HepG2 (cell line): ENCODE results near the gene RABGAP1L. TPM values are rescaled to one million over a fixed set of nuclear protein-coding genes. Genes with fewer than 3 reads are reported as not detected.

Experiments used
- ATAC-seq: fragments of 200-7000 bp; cut with Tn5 transposase; 3 replicates; pipeline ENCODE4 v1.9.1; 2020; ENCODE audit warnings: mild to moderate bottlenecking, moderate library complexity
- BruUV-seq: library from RNA; stranded (reverse); fragments of 400-500 nt; replicated peaks from 2 replicates; lab custom pipeline; 2021; lab: Mats Ljungman, UMichigan
- CTCF ChIA-PET: fragments of 300-600 bp; formaldehyde crosslinking; extraction: SDS; loops from one replicate; lab custom pipeline; 2021; ENCODE audit warnings: low total read pairs, inconsistent platforms, low intra/inter-chr PET ratio; lab: Yijun Ruan, JAX
- POLR2A ChIA-PET: fragments of 350-600 bp; sonication (Branson Sonifier 250); formaldehyde crosslinking; loops from one replicate; lab custom pipeline; 2020; ENCODE audit warnings: antibody characterized with exemption, inconsistent platforms; lab: Yijun Ruan, JAX
- DNase-seq: peaks from one replicate; pipeline ENCODE4 v3.0.0-alpha.2; 2015; ENCODE audit warnings: low spot score
- FAIRE-seq: peaks from 3 replicates; lab custom pipeline; 2011; peaks lifted over from hg19 to GRCh38; lab: Jason Lieb, UNC
- H2AFZ ChIP-seq: one replicate; pipeline ENCODE4 v1.6.1; 2011; ENCODE audit warnings: low read length, inconsistent platforms
- H3K27ac ChIP-seq: fragments of 300-600 bp; 3 replicates; pipeline ENCODE4 v1.8.0; 2011; ENCODE audit warnings: mixed run types, mild to moderate bottlenecking, mixed read lengths, low read length, inconsistent platforms; ENCODE audit not compliant: insufficient read depth; ENCODE audit errors: extremely low read length
- H3K27me3 ChIP-seq, 2 experiments: fragments of 200-600 bp in 1 of 2; 2 replicates in 1 of 2; 3 replicates in 1 of 2; pipeline versions ENCODE4 v1.6.0 to v1.8.0; 2011; ENCODE audit warnings: low read length in 2 of 2, mild to moderate bottlenecking in 2 of 2, moderate library complexity in 2 of 2, inconsistent platforms in 1 of 2; ENCODE audit not compliant: insufficient read depth in 2 of 2, control insufficient read depth in 1 of 2
- H3K36me3 ChIP-seq, 2 experiments: fragments of 200-600 bp in 1 of 2; replicated peaks in 1 of 2; 2 replicates in 1 of 2; 3 replicates in 1 of 2; pipeline versions ENCODE4 v1.5.1 to v1.8.0; 2011; ENCODE audit warnings: low read length in 2 of 2, inconsistent platforms in 1 of 2; ENCODE audit not compliant: insufficient read depth in 2 of 2, control insufficient read depth in 1 of 2
- H3K4me1 ChIP-seq: 2 replicates; pipeline ENCODE4 v1.5.1; 2012; ENCODE audit warnings: low read length, inconsistent platforms; ENCODE audit not compliant: insufficient read depth
- H3K4me2 ChIP-seq: 2 replicates; pipeline ENCODE4 v1.6.0; 2011; ENCODE audit warnings: low read depth, low read length, inconsistent platforms
- H3K4me3 ChIP-seq, 3 experiments: fragments of 200-600 bp in 1 of 3; sonication (generic), shearing (Covaris generic) in 1 of 3; replicated peaks in 1 of 3; 2 replicates each; pipeline ENCODE4 v1.5.1; 2011 to 2016; ENCODE audit warnings: low read length in 3 of 3, inconsistent platforms in 2 of 3, low read depth in 2 of 3, mild to moderate bottlenecking in 2 of 3, control low read depth in 1 of 3, mixed read lengths in 1 of 3; ENCODE audit not compliant: insufficient read depth in 1 of 3
- H3K79me2 ChIP-seq: one replicate; pipeline ENCODE4 v1.6.1; 2011; ENCODE audit warnings: low read length, inconsistent platforms; ENCODE audit not compliant: insufficient read depth
- H3K9ac ChIP-seq: 2 replicates; pipeline ENCODE4 v1.6.0; 2011; ENCODE audit warnings: mild to moderate bottlenecking, low read depth, low read length, inconsistent platforms; ENCODE audit not compliant: insufficient read depth
- H3K9me3 ChIP-seq: 2 replicates; pipeline ENCODE4 v1.5.1; 2012; ENCODE audit warnings: mild to moderate bottlenecking, low read length
- H4K20me1 ChIP-seq: 2 replicates; pipeline ENCODE4 v1.6.0; 2011; ENCODE audit warnings: inconsistent platforms, mild to moderate bottlenecking, low read length, moderate library complexity; ENCODE audit not compliant: insufficient read depth
- CENPT ChIP-seq: sonication (generic); formaldehyde crosslinking; IDR thresholded peaks from 2 replicates; pipeline ENCODE4 v1.8.0; 2022; ENCODE audit warnings: low read depth, mild to moderate bottlenecking, moderate library complexity, missing genetic modification reagents
- ISL2 ChIP-seq: sonication (generic); formaldehyde crosslinking; IDR thresholded peaks from 2 replicates; pipeline ENCODE4 v1.5.0; 2020; ENCODE audit warnings: missing genetic modification reagents
- KAT8 ChIP-seq: IDR thresholded peaks from 2 replicates; pipeline ENCODE4 v1.6.1; 2016; ENCODE audit warnings: missing genetic modification reagents, missing compliant biosample characterization
- MBNL3 ChIP-seq: fragments of 250-450 bp; sonication (Bioruptor Pico); conservative IDR thresholded peaks from 2 replicates; pipeline ENCODE4 v1.8.0; 2022; ENCODE audit warnings: mild to moderate bottlenecking, inconsistent platforms
- MTF2 ChIP-seq: sonication (generic); formaldehyde crosslinking; IDR thresholded peaks from 2 replicates; pipeline ENCODE4 v1.5.0; 2020; ENCODE audit warnings: missing genetic modification reagents, borderline replicate concordance
- ONECUT2 ChIP-seq: sonication (generic); formaldehyde crosslinking; IDR thresholded peaks from 2 replicates; pipeline ENCODE4 v1.4.0; 2020; ENCODE audit warnings: missing genetic modification reagents
- RFX3 ChIP-seq: IDR thresholded peaks from 2 replicates; pipeline ENCODE4 v1.6.1; 2016; ENCODE audit warnings: missing biosample characterization, missing genetic modification reagents
- SMAD3 ChIP-seq: sonication (generic); formaldehyde crosslinking; IDR thresholded peaks from 2 replicates; pipeline ENCODE4 v1.4.0; 2020; ENCODE audit warnings: missing genetic modification reagents
- ZBTB38 ChIP-seq: sonication (generic); formaldehyde crosslinking; IDR thresholded peaks from 2 replicates; pipeline ENCODE4 v1.5.1; 2020; ENCODE audit warnings: mild to moderate bottlenecking, missing genetic modification reagents
- ZNF121 ChIP-seq: sonication (generic); formaldehyde crosslinking; IDR thresholded peaks from 2 replicates; pipeline ENCODE4 v1.5.0; 2020; ENCODE audit warnings: mild to moderate bottlenecking, missing genetic modification reagents
- ZNF180 ChIP-seq: sonication (generic); formaldehyde crosslinking; IDR thresholded peaks from 2 replicates; pipeline ENCODE4 v1.4.0; 2020; ENCODE audit warnings: low read depth, missing genetic modification reagents, borderline replicate concordance
- WGBS: methylation state at CpG from one replicate; pipeline ENCODE4 v1.1.6; 2017; ENCODE audit warnings: low lambda C conversion rate; 5-methylcytosine and 5-hydroxymethylcytosine counted together
- in situ Hi-C: cut with HindIII; loops from 2 replicates; pipeline ENCODE4 v1.10.0; 2017; ENCODE audit warnings: low pct_unique_long_range_greater_than_20kb; ENCODE audit not compliant: extremely low pct_ligation_motif_present
- intact Hi-C: fragments of 100-400 bp; cut with micrococcal nuclease; formaldehyde crosslinking; loops from one replicate; pipeline ENCODE4 v1.10.0; 2022; ENCODE audit not compliant: unreplicated experiment
- polyA plus RNA-seq, 8 experiments: library from polyadenylated mRNA; depleted of rRNA in 3 of 8; stranded (reverse) in 7 of 8; unstranded in 1 of 8; fragments of >200 nt; fragmentation: Illumina TruSeq in 4 of 8; extraction: Trizol in 4 of 8; gene quantifications; 2 replicates each; pipeline versions ENCODE4 v1.2.1 to v1.2.3, GENCODE V29; 2011 to 2016; ENCODE audit warnings: low read depth in 4 of 8, missing spikeins in 1 of 8, mixed read lengths in 1 of 8; ENCODE audit not compliant: insufficient read depth in 1 of 8
- total RNA-seq, 5 experiments: library from RNA; depleted of rRNA; stranded (reverse); fragments of >200 nt; fragmentation: Illumina TruSeq; extraction: Trizol; gene quantifications; 2 replicates each; pipeline ENCODE4 v1.2.3, GENCODE V29; 2016; ENCODE audit warnings: low read depth in 1 of 5
- TF ChIP-seq, protein P1 (sequence below), 2 experiments: IDR thresholded peaks; 2 replicates each; pipeline ENCODE4 v1.6.1; 2011 to 2012; ENCODE audit warnings: low read length in 2 of 2, borderline replicate concordance in 1 of 2, low read depth in 1 of 2, mild to moderate bottlenecking in 1 of 2, moderate library complexity in 1 of 2
- TF ChIP-seq, protein P2 (sequence below): sonication (generic); formaldehyde crosslinking; IDR thresholded peaks from 2 replicates; pipeline ENCODE4 v1.8.0; 2022; ENCODE audit warnings: missing genetic modification reagents, mild to moderate bottlenecking, inconsistent platforms, borderline replicate concordance
- TF ChIP-seq, protein P3 (sequence below): fragments of 450-650 bp; IDR thresholded peaks from 2 replicates; pipeline ENCODE4 v1.6.1; 2017; ENCODE audit warnings: mild to moderate bottlenecking

Gene RABGAP1L
- total and polyA plus RNA-seq, 2 of the 13 experiments (the other 11 are each of a cell fraction or from before 2014, with no cell fraction given): 7.9 to 22.6 TPM

DNA sequence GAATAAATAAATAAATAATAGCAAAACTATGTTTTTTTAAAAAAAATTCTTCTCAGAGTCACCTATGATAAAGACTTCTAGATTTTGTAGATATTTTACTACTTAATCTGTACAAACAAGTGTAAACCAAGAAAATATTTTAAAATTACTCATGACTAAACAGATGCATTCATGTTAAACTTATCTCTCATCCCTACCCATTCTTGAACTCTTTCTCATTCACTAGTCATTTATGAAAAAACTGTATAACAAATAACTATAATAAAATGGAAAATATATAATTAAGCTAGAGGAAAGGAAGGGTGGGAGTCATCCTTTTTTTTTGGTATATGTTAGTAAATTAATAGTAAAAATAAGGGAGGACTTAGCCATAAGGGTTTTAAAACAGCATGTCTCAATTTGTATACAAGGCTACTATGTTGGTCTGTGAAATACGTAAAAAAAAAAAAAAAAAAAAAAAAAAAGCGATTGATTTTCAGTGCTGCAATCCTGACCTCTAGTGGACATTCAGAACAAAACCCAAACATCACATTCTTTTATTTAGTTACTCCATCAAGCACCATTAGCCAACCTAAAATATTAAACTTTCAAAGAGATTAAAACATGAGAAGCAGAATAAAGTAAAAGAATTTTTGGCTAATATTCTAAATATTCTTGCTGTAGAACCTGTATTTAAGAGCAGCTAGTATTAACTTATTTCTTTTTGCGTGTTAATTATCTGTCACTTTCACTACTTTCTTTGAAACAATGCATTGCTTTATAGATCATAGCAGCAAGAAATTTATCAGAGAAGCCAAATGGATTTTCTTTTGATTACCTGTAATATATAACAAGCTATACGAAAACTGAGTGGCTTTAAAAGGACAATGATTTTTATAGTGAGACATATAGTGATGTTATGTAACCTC is 584.6 kb downstream of the RABGAP1L start (continued):
- TF ChIP-seq, protein P1, sequence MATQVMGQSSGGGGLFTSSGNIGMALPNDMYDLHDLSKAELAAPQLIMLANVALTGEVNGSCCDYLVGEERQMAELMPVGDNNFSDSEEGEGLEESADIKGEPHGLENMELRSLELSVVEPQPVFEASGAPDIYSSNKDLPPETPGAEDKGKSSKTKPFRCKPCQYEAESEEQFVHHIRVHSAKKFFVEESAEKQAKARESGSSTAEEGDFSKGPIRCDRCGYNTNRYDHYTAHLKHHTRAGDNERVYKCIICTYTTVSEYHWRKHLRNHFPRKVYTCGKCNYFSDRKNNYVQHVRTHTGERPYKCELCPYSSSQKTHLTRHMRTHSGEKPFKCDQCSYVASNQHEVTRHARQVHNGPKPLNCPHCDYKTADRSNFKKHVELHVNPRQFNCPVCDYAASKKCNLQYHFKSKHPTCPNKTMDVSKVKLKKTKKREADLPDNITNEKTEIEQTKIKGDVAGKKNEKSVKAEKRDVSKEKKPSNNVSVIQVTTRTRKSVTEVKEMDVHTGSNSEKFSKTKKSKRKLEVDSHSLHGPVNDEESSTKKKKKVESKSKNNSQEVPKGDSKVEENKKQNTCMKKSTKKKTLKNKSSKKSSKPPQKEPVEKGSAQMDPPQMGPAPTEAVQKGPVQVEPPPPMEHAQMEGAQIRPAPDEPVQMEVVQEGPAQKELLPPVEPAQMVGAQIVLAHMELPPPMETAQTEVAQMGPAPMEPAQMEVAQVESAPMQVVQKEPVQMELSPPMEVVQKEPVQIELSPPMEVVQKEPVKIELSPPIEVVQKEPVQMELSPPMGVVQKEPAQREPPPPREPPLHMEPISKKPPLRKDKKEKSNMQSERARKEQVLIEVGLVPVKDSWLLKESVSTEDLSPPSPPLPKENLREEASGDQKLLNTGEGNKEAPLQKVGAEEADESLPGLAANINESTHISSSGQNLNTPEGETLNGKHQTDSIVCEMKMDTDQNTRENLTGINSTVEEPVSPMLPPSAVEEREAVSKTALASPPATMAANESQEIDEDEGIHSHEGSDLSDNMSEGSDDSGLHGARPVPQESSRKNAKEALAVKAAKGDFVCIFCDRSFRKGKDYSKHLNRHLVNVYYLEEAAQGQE (IDR thresholded peaks at IDR 0.05; ENCODE audit: borderline replicate concordance in 1 of 2, low read depth in 1 of 2, low read length in 2 of 2): no peak
- TF ChIP-seq SMAD3: no peak
- TF ChIP-seq, protein P2, sequence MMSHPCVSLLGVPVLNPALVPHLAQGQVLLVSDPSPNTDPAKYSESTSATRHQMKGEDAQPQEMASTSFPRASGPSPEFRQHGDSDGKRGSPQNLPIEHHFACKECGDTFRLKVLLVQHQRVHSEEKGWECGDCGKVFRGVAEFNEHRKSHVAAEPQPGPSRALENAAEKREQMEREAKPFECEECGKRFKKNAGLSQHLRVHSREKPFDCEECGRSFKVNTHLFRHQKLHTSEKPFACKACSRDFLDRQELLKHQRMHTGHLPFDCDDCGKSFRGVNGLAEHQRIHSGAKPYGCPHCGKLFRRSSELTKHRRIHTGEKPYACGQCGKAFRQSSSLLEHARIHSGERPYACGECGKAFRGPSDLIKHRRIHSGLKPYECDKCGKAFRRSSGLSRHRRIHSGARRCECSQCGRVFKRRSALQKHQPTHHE (CRISPR knock-in tag): no peak
- TF ChIP-seq KAT8 (CRISPR knock-in tag): no peak
- no peak for TF ChIP-seq MTF2 (CRISPR knock-in tag)

DNA sequence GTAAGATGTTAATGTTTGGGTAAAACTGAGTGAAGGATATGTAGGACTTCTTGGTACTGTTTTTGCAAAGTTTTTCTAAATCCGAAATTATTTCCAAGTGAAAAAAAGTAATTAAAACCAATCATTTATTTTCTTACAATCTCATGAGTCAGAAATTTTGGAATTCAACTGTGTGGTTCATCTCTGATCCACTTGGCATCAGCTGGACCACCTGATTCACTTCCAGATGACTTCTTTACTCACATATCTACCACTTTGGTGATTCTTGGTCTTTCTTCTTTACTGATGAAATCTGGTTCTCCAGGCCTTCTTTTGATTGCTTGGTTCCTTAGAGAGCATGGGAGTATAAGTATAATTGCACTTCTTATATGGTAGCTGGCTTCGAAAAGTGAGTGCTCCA is 585.6 kb downstream of the RABGAP1L start:
- in situ Hi-C loops: loop anchor here (5.0 kb wide), 1 partner anchor 483 kb away; no protein-coding TSS in a partner anchor
- H3K9me3 ChIP-seq: no peaks in the 10 kb centered on the region

More for the DNA sequence above, 585.6 kb downstream of the RABGAP1L start:
- H3K27ac ChIP-seq: no peak overlapping the region
- TF ChIP-seq KAT8 (CRISPR knock-in tag) (no peak), ZNF180 (CRISPR knock-in tag) (no peak), ISL2 (CRISPR knock-in tag) (no peak), MBNL3 (CRISPR knock-in tag) (no peak), CENPT (CRISPR knock-in tag) (no peak), RFX3 (no peak), ZNF121 (CRISPR knock-in tag) (no peak), ONECUT2 (no peak), ZBTB38 (CRISPR knock-in tag) (no peak)
- TF ChIP-seq, protein P3, sequence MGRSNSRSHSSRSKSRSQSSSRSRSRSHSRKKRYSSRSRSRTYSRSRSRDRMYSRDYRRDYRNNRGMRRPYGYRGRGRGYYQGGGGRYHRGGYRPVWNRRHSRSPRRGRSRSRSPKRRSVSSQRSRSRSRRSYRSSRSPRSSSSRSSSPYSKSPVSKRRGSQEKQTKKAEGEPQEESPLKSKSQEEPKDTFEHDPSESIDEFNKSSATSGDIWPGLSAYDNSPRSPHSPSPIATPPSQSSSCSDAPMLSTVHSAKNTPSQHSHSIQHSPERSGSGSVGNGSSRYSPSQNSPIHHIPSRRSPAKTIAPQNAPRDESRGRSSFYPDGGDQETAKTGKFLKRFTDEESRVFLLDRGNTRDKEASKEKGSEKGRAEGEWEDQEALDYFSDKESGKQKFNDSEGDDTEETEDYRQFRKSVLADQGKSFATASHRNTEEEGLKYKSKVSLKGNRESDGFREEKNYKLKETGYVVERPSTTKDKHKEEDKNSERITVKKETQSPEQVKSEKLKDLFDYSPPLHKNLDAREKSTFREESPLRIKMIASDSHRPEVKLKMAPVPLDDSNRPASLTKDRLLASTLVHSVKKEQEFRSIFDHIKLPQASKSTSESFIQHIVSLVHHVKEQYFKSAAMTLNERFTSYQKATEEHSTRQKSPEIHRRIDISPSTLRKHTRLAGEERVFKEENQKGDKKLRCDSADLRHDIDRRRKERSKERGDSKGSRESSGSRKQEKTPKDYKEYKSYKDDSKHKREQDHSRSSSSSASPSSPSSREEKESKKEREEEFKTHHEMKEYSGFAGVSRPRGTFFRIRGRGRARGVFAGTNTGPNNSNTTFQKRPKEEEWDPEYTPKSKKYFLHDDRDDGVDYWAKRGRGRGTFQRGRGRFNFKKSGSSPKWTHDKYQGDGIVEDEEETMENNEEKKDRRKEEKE: no peak
- no peak for DNase-seq
- no peaks in the 10 kb centered on the region for H4K20me1 ChIP-seq
- WGBS: 81% methylated on average over 2 of the region's 2 CpGs
- ATAC-seq: no peak
- CTCF ChIA-PET: interaction anchor here (1.1 to 1.2 kb wide), 2 partner anchors 482 to 489 kb away, joined by 4 read pairs; no protein-coding TSS in a partner anchor
- no peak overlapping the region for H3K9ac ChIP-seq
- H3K27me3 ChIP-seq: no peaks in the 10 kb centered on the region
- no peak overlapping the region for H3K4me2 ChIP-seq
- H2AFZ ChIP-seq: no peak overlapping the region
- H3K4me3 ChIP-seq: no peak overlapping the region
- intact Hi-C loops: loop anchor here (1.0 kb wide), 2 partner anchors 483 to 487 kb away; no protein-coding TSS in a partner anchor
- BruUV-seq: no TSS peak
- no peak for FAIRE-seq
- POLR2A ChIA-PET: no interaction called here
- no peaks in the 10 kb centered on the region for H3K79me2 ChIP-seq
- peaks cover 6% of the 10 kb centered on the region; the same call in 1 of the 2 replicates for H3K4me1 ChIP-seq
- no peaks in the 10 kb centered on the region for H3K36me3 ChIP-seq
